ENCODE results near the gene BPGM.

Gene BPGM

GRCh38 chr7:134707663-134708378 is 61.2 kb downstream of the BPGM start:
- FAIRE-seq (no peak), DNase-seq (ENCODE audit: insufficient read length, low spot score) (no peak)
- no peak for TF ChIP-seq CTCF (IDR thresholded peaks at IDR 0.05; ENCODE audit: insufficient read depth, missing control alignments)

- TF ChIP-seq CTCF (IDR thresholded peaks at IDR 0.05; ENCODE audit: insufficient read depth, missing control alignments), result no peak
- DNase-seq (ENCODE audit: insufficient read length, low spot score) (no peak), FAIRE-seq (no peak)
These were observed 62.0 kb downstream of the BPGM start for GRCh38 chr7:134708692-134709091.

GRCh38 chr7:134709197-134709596 is 62.5 kb downstream of the BPGM start:
- no peak for TF ChIP-seq CTCF (IDR thresholded peaks at IDR 0.05; ENCODE audit: insufficient read depth, missing control alignments)
- FAIRE-seq (no peak), DNase-seq (ENCODE audit: insufficient read length, low spot score) (no peak)

GRCh38 chr7:134710511-134710853 is 63.8 kb downstream of the BPGM start:
- FAIRE-seq, result no peak

GRCh38 chr7:134710854-134711624 is 64.4 kb downstream of the BPGM start:
- no peak for DNase-seq (ENCODE audit: insufficient read length, low spot score)
- TF ChIP-seq CTCF (IDR thresholded peaks at IDR 0.05; ENCODE audit: insufficient read depth, missing control alignments), result no peak
- FAIRE-seq, result no peak

More at GRCh38 chr7:134710511-134710853, 63.8 kb downstream of the BPGM start:
- no peak for DNase-seq (ENCODE audit: insufficient read length, low spot score)
- no peak for TF ChIP-seq CTCF (IDR thresholded peaks at IDR 0.05; ENCODE audit: insufficient read depth, missing control alignments)

- TF ChIP-seq CTCF (IDR thresholded peaks at IDR 0.05; ENCODE audit: insufficient read depth, missing control alignments), result no peak
- FAIRE-seq (no peak), DNase-seq (ENCODE audit: insufficient read length, low spot score) (no peak)
These were observed 65.5 kb downstream of the BPGM start for GRCh38 chr7:134712196-134712595.
